AML-193 (cell line): Measurements from ENCODE around the gene HELLS.
"Not testable (repeated sequence)": the region's sequence is repeated elsewhere in the genome, so short reads cannot be mapped to it uniquely, and the experiment has no call there.

Experiments
- DNase-seq, 2 experiments: peaks; one replicate each; lab custom pipeline; 2025; lab: John Stamatoyannopoulos, UW

The HELLS gene

GRCh38 chr10:94608559-94608958 lies 63.0 kb downstream of the HELLS start:
- no peak for DNase-seq

- DNase-seq = no peak
Observed at GRCh38 chr10:94614558-94614957, 69.0 kb downstream of the HELLS start.

- no peak for DNase-seq
Observed at GRCh38 chr10:94617389-94617944, 71.9 kb downstream of the HELLS start.

- no peak for DNase-seq
Observed at GRCh38 chr10:94622666-94623205, 77.1 kb downstream of the HELLS start.

GRCh38 chr10:94623572-94623971 lies 78.0 kb downstream of the HELLS start:
- no peak for DNase-seq

GRCh38 chr10:94626476-94626875 lies 80.9 kb downstream of the HELLS start:
- no peak for DNase-seq

GRCh38 chr10:94627511-94627910 lies 81.9 kb downstream of the HELLS start:
- no peak for DNase-seq

- DNase-seq = peak; percentile 17 to 59
Observed at GRCh38 chr10:94630017-94630688, 84.6 kb downstream of the HELLS start.

- DNase-seq = no peak
Observed at GRCh38 chr10:94631077-94631875, 85.7 kb downstream of the HELLS start.

- no peak for DNase-seq
Observed at GRCh38 chr10:94632954-94633353, 87.4 kb downstream of the HELLS start.

- not testable (repeated sequence) for DNase-seq
Observed at GRCh38 chr10:94638097-94638496, 92.5 kb downstream of the HELLS start.

GRCh38 chr10:94639902-94640301 lies 94.3 kb downstream of the HELLS start:
- no peak for DNase-seq

- DNase-seq = no peak
Observed at GRCh38 chr10:94640562-94640961, 95.0 kb downstream of the HELLS start.

- DNase-seq = no peak
Observed at GRCh38 chr10:94641480-94641879, 95.9 kb downstream of the HELLS start.

GRCh38 chr10:94644352-94644751 lies 98.8 kb downstream of the HELLS start:
- DNase-seq = no peak

- no peak for DNase-seq
Observed at GRCh38 chr10:94645285-94645684, 99.7 kb downstream of the HELLS start.
